ENCODE data around the gene PSG6.
"Not testable (repeated sequence)": the region's sequence is repeated elsewhere in the genome, so short reads cannot be mapped to it uniquely, and the experiment has no call there.

PSG6 gene

DNA sequence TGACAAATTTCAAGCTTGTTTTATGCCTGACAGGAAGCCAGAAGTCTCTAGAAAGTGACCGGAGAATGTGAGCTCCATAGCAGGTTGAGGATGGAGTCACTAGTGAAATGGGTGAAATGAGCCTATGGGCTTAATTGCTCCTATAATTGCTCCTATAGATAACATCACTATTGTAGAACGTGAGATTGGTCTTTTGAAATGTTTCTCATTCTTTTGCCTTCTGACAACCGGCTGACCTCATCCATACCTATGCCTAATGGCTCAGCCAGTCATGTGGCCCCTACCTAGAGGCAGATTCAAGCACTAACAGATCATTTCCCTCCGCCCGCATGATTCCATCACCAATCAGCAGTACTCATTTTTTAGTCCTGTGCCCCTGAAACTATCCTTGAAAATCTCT lies 4.2 kb downstream of the PSG6 start:
- H2BK15ac ChIP-seq (ENCODE audit: low read length); H3K18ac ChIP-seq (ENCODE audit: low read length); DNase-seq (ENCODE audit: low spot score); H3K9ac ChIP-seq (ENCODE audit: low read depth, low read length, poor library complexity); H4K91ac ChIP-seq (ENCODE audit: low read depth, low read length, poor library complexity); H3K4me2 ChIP-seq (ENCODE audit: insufficient read depth, low read length, poor library complexity, severe bottlenecking); H3K4me3 ChIP-seq (ENCODE audit: low read length in 2 of 2); H3K23ac ChIP-seq (ENCODE audit: low read depth, low read length, poor library complexity); H2BK5ac ChIP-seq (ENCODE audit: low read length); H3K14ac ChIP-seq (ENCODE audit: low read length); H2AFZ ChIP-seq (ENCODE audit: low read length); H3K4me1 ChIP-seq (ENCODE audit: control insufficient read depth in 2 of 2, insufficient read depth in 1 of 2, low read depth in 1 of 2, low read length in 2 of 2); H2AK5ac ChIP-seq (ENCODE audit: low read depth, low read length); H3K27me3 ChIP-seq (ENCODE audit: control insufficient read depth in 3 of 3, insufficient read depth in 3 of 3, low read depth in 1 of 3, low read length in 3 of 3); H3K4ac ChIP-seq (ENCODE audit: low read length); H2BK120ac ChIP-seq (ENCODE audit: low read depth, low read length); H4K8ac ChIP-seq (ENCODE audit: low read depth, low read length); H3K27ac ChIP-seq (replicated peaks; ENCODE audit: low read length); H3K79me1 ChIP-seq (ENCODE audit: low read depth, low read length); H3K36me3 ChIP-seq (replicated peaks in 1 of 2; ENCODE audit: control insufficient read depth in 2 of 2, insufficient read depth in 2 of 2, low read length in 2 of 2); H3K9me3 ChIP-seq (replicated peaks in 1 of 2; ENCODE audit: control insufficient read depth in 2 of 2, insufficient read depth in 1 of 2, low read depth in 1 of 2, low read length in 2 of 2); H2BK12ac ChIP-seq (ENCODE audit: low read length): not testable (repeated sequence)
- no CpG with 5 or more reads among the region's 5 CpGs for WGBS, 2 donors (ENCODE audit: extremely low coverage in 2 of 2, insufficient read length in 2 of 2, insufficient replicate concordance in 1 of 2)

DNA sequence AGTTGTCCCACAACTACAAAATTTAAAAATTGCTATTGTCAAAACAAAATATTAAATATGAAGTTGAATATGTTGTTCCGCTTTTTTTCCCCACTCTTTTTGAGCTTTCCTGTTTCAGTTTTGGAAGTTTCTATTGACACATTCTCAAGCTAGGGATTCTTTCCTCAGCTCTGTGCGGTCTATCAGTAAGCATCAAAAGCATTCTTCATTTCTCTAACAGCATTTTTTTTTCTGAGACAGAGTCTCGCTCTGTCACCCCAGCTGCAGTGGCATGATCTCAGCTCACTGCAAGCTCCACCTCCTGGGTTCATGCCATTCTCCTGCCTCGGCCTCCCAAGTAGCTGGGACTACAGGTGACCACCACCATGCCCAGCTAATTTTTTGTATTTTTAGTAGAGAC lies 4.8 kb downstream of the PSG6 start:
- H2BK12ac ChIP-seq (ENCODE audit: low read length); H3K23ac ChIP-seq (ENCODE audit: low read depth, low read length, poor library complexity); H2BK120ac ChIP-seq (ENCODE audit: low read depth, low read length); H4K91ac ChIP-seq (ENCODE audit: low read depth, low read length, poor library complexity); H3K14ac ChIP-seq (ENCODE audit: low read length); H3K9ac ChIP-seq (ENCODE audit: low read depth, low read length, poor library complexity); H2BK5ac ChIP-seq (ENCODE audit: low read length); H3K4ac ChIP-seq (ENCODE audit: low read length); H2AK5ac ChIP-seq (ENCODE audit: low read depth, low read length); H3K36me3 ChIP-seq (replicated peaks in 1 of 2; ENCODE audit: control insufficient read depth in 2 of 2, insufficient read depth in 2 of 2, low read length in 2 of 2); DNase-seq (ENCODE audit: low spot score); H2BK15ac ChIP-seq (ENCODE audit: low read length); H3K4me2 ChIP-seq (ENCODE audit: insufficient read depth, low read length, poor library complexity, severe bottlenecking); H3K9me3 ChIP-seq (replicated peaks in 1 of 2; ENCODE audit: control insufficient read depth in 2 of 2, insufficient read depth in 1 of 2, low read depth in 1 of 2, low read length in 2 of 2); H3K4me1 ChIP-seq (ENCODE audit: control insufficient read depth in 2 of 2, insufficient read depth in 1 of 2, low read depth in 1 of 2, low read length in 2 of 2); H3K4me3 ChIP-seq (ENCODE audit: low read length in 2 of 2); H3K18ac ChIP-seq (ENCODE audit: low read length); H4K8ac ChIP-seq (ENCODE audit: low read depth, low read length); H3K27ac ChIP-seq (replicated peaks; ENCODE audit: low read length); H3K27me3 ChIP-seq (ENCODE audit: control insufficient read depth in 3 of 3, insufficient read depth in 3 of 3, low read depth in 1 of 3, low read length in 3 of 3); H3K79me1 ChIP-seq (ENCODE audit: low read depth, low read length); H2AFZ ChIP-seq (ENCODE audit: low read length): not testable (repeated sequence)
- no CpG with 5 or more reads among the region's 4 CpGs for WGBS, 2 donors (ENCODE audit: extremely low coverage in 2 of 2, insufficient read length in 2 of 2, insufficient replicate concordance in 1 of 2)

DNA sequence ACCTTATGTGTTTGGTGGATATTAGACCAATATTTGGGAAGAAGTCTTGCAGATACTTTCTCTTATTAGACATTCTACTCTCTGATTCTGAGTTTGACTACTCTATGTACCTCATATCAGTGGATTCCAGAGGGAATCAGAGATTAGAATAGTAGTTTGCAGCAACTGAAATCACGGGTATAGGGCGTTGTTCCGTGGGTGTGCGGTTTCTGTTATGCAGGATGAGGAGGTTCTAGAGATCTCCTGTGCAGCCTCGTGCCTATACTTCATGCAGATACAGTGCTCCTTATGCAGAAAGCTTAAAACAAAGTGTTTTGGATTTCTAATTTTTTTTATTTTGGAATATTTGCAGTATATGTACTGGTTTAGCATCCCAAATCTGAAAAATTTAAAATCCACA lies 6.0 kb downstream of the PSG6 start:
- not testable (repeated sequence) for H3K4ac ChIP-seq (ENCODE audit: low read length); H3K4me2 ChIP-seq (ENCODE audit: insufficient read depth, low read length, poor library complexity, severe bottlenecking); H4K91ac ChIP-seq (ENCODE audit: low read depth, low read length, poor library complexity); H3K9me3 ChIP-seq (replicated peaks in 1 of 2; ENCODE audit: control insufficient read depth in 2 of 2, insufficient read depth in 1 of 2, low read depth in 1 of 2, low read length in 2 of 2); H2BK5ac ChIP-seq (ENCODE audit: low read length); H3K9ac ChIP-seq (ENCODE audit: low read depth, low read length, poor library complexity); H2BK12ac ChIP-seq (ENCODE audit: low read length); H3K4me3 ChIP-seq (ENCODE audit: low read length in 2 of 2); H2BK120ac ChIP-seq (ENCODE audit: low read depth, low read length); H3K4me1 ChIP-seq (ENCODE audit: control insufficient read depth in 2 of 2, insufficient read depth in 1 of 2, low read depth in 1 of 2, low read length in 2 of 2); H2AK5ac ChIP-seq (ENCODE audit: low read depth, low read length); H2AFZ ChIP-seq (ENCODE audit: low read length); H2BK15ac ChIP-seq (ENCODE audit: low read length); H3K79me1 ChIP-seq (ENCODE audit: low read depth, low read length); H4K8ac ChIP-seq (ENCODE audit: low read depth, low read length); H3K18ac ChIP-seq (ENCODE audit: low read length); H3K23ac ChIP-seq (ENCODE audit: low read depth, low read length, poor library complexity); H3K14ac ChIP-seq (ENCODE audit: low read length); H3K27ac ChIP-seq (replicated peaks; ENCODE audit: low read length); H3K36me3 ChIP-seq (replicated peaks in 1 of 2; ENCODE audit: control insufficient read depth in 2 of 2, insufficient read depth in 2 of 2, low read length in 2 of 2); H3K27me3 ChIP-seq (ENCODE audit: control insufficient read depth in 3 of 3, insufficient read depth in 3 of 3, low read depth in 1 of 3, low read length in 3 of 3); DNase-seq (ENCODE audit: low spot score)
- no CpG with 5 or more reads among the region's 5 CpGs for WGBS, 2 donors (ENCODE audit: extremely low coverage in 2 of 2, insufficient read length in 2 of 2, insufficient replicate concordance in 1 of 2)

DNA sequence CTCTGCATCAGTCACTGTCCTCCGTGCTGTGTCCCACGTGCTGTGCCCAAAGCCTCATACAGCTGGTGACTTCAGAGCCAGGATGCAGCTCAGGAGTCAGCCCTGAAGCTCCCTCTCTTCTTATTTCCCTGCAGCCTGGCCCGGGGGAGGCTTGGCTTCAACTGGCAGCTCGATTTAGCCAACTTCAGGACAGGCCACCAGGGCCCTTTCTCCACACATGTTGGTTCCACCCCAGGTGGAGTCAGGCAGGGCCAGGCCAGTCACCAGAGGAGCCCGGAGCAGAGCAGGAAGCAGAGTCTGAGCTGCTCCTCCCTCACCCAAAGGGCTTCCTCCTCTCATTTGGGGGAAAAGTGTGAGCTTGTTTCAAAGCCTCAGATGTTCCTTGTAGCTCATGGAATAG lies 11.5 kb downstream of the PSG6 start:
- not testable (repeated sequence) for H3K23ac ChIP-seq (ENCODE audit: low read depth, low read length, poor library complexity); H3K27ac ChIP-seq (replicated peaks; ENCODE audit: low read length); H2BK5ac ChIP-seq (ENCODE audit: low read length); H3K27me3 ChIP-seq (ENCODE audit: control insufficient read depth in 3 of 3, insufficient read depth in 3 of 3, low read depth in 1 of 3, low read length in 3 of 3); H3K79me1 ChIP-seq (ENCODE audit: low read depth, low read length); H3K18ac ChIP-seq (ENCODE audit: low read length); H2AFZ ChIP-seq (ENCODE audit: low read length); H3K4me3 ChIP-seq (ENCODE audit: low read length in 2 of 2); H2BK15ac ChIP-seq (ENCODE audit: low read length); H4K8ac ChIP-seq (ENCODE audit: low read depth, low read length); H3K4me2 ChIP-seq (ENCODE audit: insufficient read depth, low read length, poor library complexity, severe bottlenecking); H3K4me1 ChIP-seq (ENCODE audit: control insufficient read depth in 2 of 2, insufficient read depth in 1 of 2, low read depth in 1 of 2, low read length in 2 of 2); H3K14ac ChIP-seq (ENCODE audit: low read length); H3K36me3 ChIP-seq (replicated peaks in 1 of 2; ENCODE audit: control insufficient read depth in 2 of 2, insufficient read depth in 2 of 2, low read length in 2 of 2); H3K9ac ChIP-seq (ENCODE audit: low read depth, low read length, poor library complexity); H2BK12ac ChIP-seq (ENCODE audit: low read length); H4K91ac ChIP-seq (ENCODE audit: low read depth, low read length, poor library complexity); DNase-seq (ENCODE audit: low spot score); H3K9me3 ChIP-seq (replicated peaks in 1 of 2; ENCODE audit: control insufficient read depth in 2 of 2, insufficient read depth in 1 of 2, low read depth in 1 of 2, low read length in 2 of 2); H2BK120ac ChIP-seq (ENCODE audit: low read depth, low read length); H3K4ac ChIP-seq (ENCODE audit: low read length); H2AK5ac ChIP-seq (ENCODE audit: low read depth, low read length)
- WGBS, 2 donors (ENCODE audit: extremely low coverage in 2 of 2, insufficient read length in 2 of 2, insufficient replicate concordance in 1 of 2) = no CpG with 5 or more reads among the region's 5 CpGs
